Measurements from ENCODE around the gene TREM2. TPM values are rescaled to one million over a fixed set of nuclear protein-coding genes. Genes with fewer than 3 reads are reported as not detected.

The TREM2 gene
- total and polyA plus RNA-seq, 2 of the 8 experiments (the other 6 are each of a cell fraction or from before 2014, with no cell fraction given) = 0.20 TPM; not detected in 1

GRCh38 chr6:41122918-41123317 lies 40.0 kb downstream of the TREM2 start:
- no peak overlapping the region for H3K27ac ChIP-seq (ENCODE audit: low read depth, low read length)
- no peak overlapping the region for H2BK12ac ChIP-seq (ENCODE audit: low read depth, low read length)
- no peaks in the 10 kb centered on the region for H3K36me3 ChIP-seq (ENCODE audit: control insufficient read depth in 2 of 4, insufficient read depth in 4 of 4, low read length in 3 of 4)
- no peak overlapping the region for H2BK120ac ChIP-seq (replicated peaks; ENCODE audit: low read depth, low read length)
- TF ChIP-seq CBX5 (IDR thresholded peaks at IDR 0.05; ENCODE audit: low read depth, low read length) = no peak
- no peak for TF ChIP-seq SP1 (IDR thresholded peaks at IDR 0.05; ENCODE audit: low read depth, low read length)
- TF ChIP-seq RBBP5 (IDR thresholded peaks at IDR 0.05; ENCODE audit: borderline replicate concordance, low read depth, low read length) = no peak
- TF ChIP-seq HDAC6 (IDR thresholded peaks at IDR 0.05; ENCODE audit: low read depth, low read length) = no peak
- no peak for TF ChIP-seq FOSL1 (IDR thresholded peaks at IDR 0.05; ENCODE audit: insufficient read depth, low read depth, low read length)
- TF ChIP-seq GABPA (IDR thresholded peaks at IDR 0.05; ENCODE audit: borderline replicate concordance, insufficient read depth, low read length) = no peak
- TF ChIP-seq TCF12 (IDR thresholded peaks at IDR 0.05; ENCODE audit: low read depth, low read length) = no peak
- TF ChIP-seq NANOG (IDR thresholded peaks at IDR 0.05; ENCODE audit: insufficient read depth, low read depth, low read length, poor library complexity, severe bottlenecking) = no peak
- TF ChIP-seq HDAC2 (IDR thresholded peaks at IDR 0.05; ENCODE audit: borderline replicate concordance in 1 of 2, low read depth in 2 of 2, low read length in 2 of 2) = no peak
- TF ChIP-seq KDM1A (IDR thresholded peaks at IDR 0.05; ENCODE audit: borderline replicate concordance, low read length) = no peak
- no peak overlapping the region for H3K14ac ChIP-seq (ENCODE audit: insufficient read length)
- H3K79me2 ChIP-seq (ENCODE audit: control insufficient read depth in 1 of 2, insufficient read depth in 2 of 2, low read length in 2 of 2) = no peaks in the 10 kb centered on the region
- no peak overlapping the region for H2AK5ac ChIP-seq (ENCODE audit: low read depth, low read length)
- no peak overlapping the region for H2BK5ac ChIP-seq (ENCODE audit: low read depth, low read length)
- no peak overlapping the region for H3K4ac ChIP-seq (replicated peaks; ENCODE audit: insufficient read length, low read depth, low read length)
- DNase-seq (ENCODE audit: low read depth in 1 of 2, low spot score in 2 of 2) = no peak
- H3K9ac ChIP-seq (replicated peaks in 1 of 4; ENCODE audit: extremely low read depth in 1 of 4, low read depth in 3 of 4, low read length in 3 of 4) = no peak overlapping the region
- CTCF ChIA-PET (ENCODE audit: partially characterized antibody) = no interaction called here
- H3K23me2 ChIP-seq (ENCODE audit: low read depth, low read length) = no peaks in the 10 kb centered on the region; the same call in 1 of the 2 replicates
- no peak overlapping the region for H3K4me3 ChIP-seq (ENCODE audit: extremely low read depth in 1 of 4, insufficient read depth in 2 of 4, low read depth in 3 of 4, low read length in 4 of 4)
- H2AFZ ChIP-seq (ENCODE audit: low read length) = no peak overlapping the region
- no peak overlapping the region for H3K4me2 ChIP-seq (ENCODE audit: insufficient read depth in 1 of 2, low read depth in 2 of 2, low read length in 2 of 2)
- no peak overlapping the region for H3K18ac ChIP-seq (ENCODE audit: extremely low read depth, low read length)
- H2BK20ac ChIP-seq (ENCODE audit: low read length) = no peak overlapping the region
- H4K5ac ChIP-seq (ENCODE audit: insufficient read length, low read depth, low read length) = no peak overlapping the region
- POLR2A ChIA-PET (ENCODE audit: partially characterized antibody) = no interaction called here
- no peaks in the 10 kb centered on the region for H3K27me3 ChIP-seq (replicated peaks in 1 of 4; ENCODE audit: control insufficient read depth in 3 of 4, extremely low read depth in 1 of 4, insufficient read depth in 3 of 4, low read length in 3 of 4)
- H2BK15ac ChIP-seq (ENCODE audit: low read length) = no peak overlapping the region
- no peak overlapping the region for H4K8ac ChIP-seq (ENCODE audit: extremely low read depth, insufficient read depth, low read length)
- H3K4me1 ChIP-seq (replicated peaks in 1 of 4; ENCODE audit: control insufficient read depth in 3 of 4, insufficient read depth in 4 of 4, low read length in 3 of 4) = no peaks in the 10 kb centered on the region
- H3K23ac ChIP-seq (ENCODE audit: insufficient read length) = no peak overlapping the region
- no peaks in the 10 kb centered on the region for H3K9me3 ChIP-seq (ENCODE audit: insufficient read depth in 2 of 2, low read depth in 1 of 2, low read length in 1 of 2)
- WGBS, 2 experiments (ENCODE audit: extremely low coverage in 1 of 2, insufficient coverage in 1 of 2, insufficient read length in 1 of 2, insufficient replicate concordance in 2 of 2, low coverage in 1 of 2, low lambda C conversion rate in 2 of 2, missing lambda C conversion rate in 1 of 2) = 92% methylated on average over 1 of the region's 1 CpG; no CpG with 5 or more reads in 1 of the 2 experiments
- H3K56ac ChIP-seq (replicated peaks; ENCODE audit: insufficient read length, low read depth, low read length) = no peak overlapping the region
- no peaks in the 10 kb centered on the region for H3K79me1 ChIP-seq (ENCODE audit: low read depth, low read length)
- no peaks in the 10 kb centered on the region for H4K20me1 ChIP-seq (replicated peaks in 1 of 2; ENCODE audit: control insufficient read depth in 1 of 2, insufficient read depth in 2 of 2, low read length in 2 of 2)
- FAIRE-seq = no peak
- H4K91ac ChIP-seq (replicated peaks; ENCODE audit: insufficient read length, low read length) = no peak overlapping the region
